ENCODE results near the gene SIAH1.

Gene SIAH1

GRCh38 chr16:48433116-48433849 is 48.1 kb upstream of the SIAH1 start:
- no peaks in the 10 kb centered on the region for H3K79me2 ChIP-seq (ENCODE audit: low read length)
- peaks cover 20% of the 10 kb centered on the region for H3K27me3 ChIP-seq (ENCODE audit: low read depth, low read length)
- H3K4me1 ChIP-seq (ENCODE audit: low read length) = peaks cover 29% of the 10 kb centered on the region
- H3K4me3 ChIP-seq (ENCODE audit: low read length) = no peak overlapping the region
- TF ChIP-seq EZH2phosphoT487 (IDR thresholded peaks at IDR 0.05; ENCODE audit: low read depth) = no peak
- no peak for TF ChIP-seq CTCF (IDR thresholded peaks at IDR 0.05; ENCODE audit: low read depth, low read length)
- no peaks in the 10 kb centered on the region for H3K9me3 ChIP-seq (ENCODE audit: insufficient read depth, low read length)
- no peak overlapping the region for H3K27ac ChIP-seq (ENCODE audit: low read length)
- H3K9ac ChIP-seq (ENCODE audit: low read length) = no peak overlapping the region
- H2AFZ ChIP-seq (ENCODE audit: low read depth, low read length) = no peak overlapping the region
- no peaks in the 10 kb centered on the region for H3K36me3 ChIP-seq (replicated peaks; ENCODE audit: low read depth, low read length)
- no peak overlapping the region for H3K4me2 ChIP-seq (ENCODE audit: low read length)
- no peaks in the 10 kb centered on the region for H4K20me1 ChIP-seq (ENCODE audit: insufficient read depth, low read length)

- Histone ChIP-seq H3K27ac (ENCODE audit: low read length) (no peak overlapping the region), H4K20me1 (ENCODE audit: insufficient read depth, low read length) (no peaks in the 10 kb centered on the region), H3K36me3 (replicated peaks; ENCODE audit: low read depth, low read length) (no peaks in the 10 kb centered on the region), H3K9ac (ENCODE audit: low read length) (no peak overlapping the region), H3K4me3 (ENCODE audit: low read length) (peak overlapping the region; percentile 50), H3K4me1 (ENCODE audit: low read length) (peaks cover 29% of the 10 kb centered on the region), H3K79me2 (ENCODE audit: low read length) (no peaks in the 10 kb centered on the region), H3K27me3 (ENCODE audit: low read depth, low read length) (peaks cover 12% of the 10 kb centered on the region; the same call in 1 of the 2 replicates), H2AFZ (ENCODE audit: low read depth, low read length) (peak overlapping the region; percentile 64; the same call in 1 of the 2 replicates), H3K4me2 (ENCODE audit: low read length) (peak overlapping the region; percentile 75), H3K9me3 (ENCODE audit: insufficient read depth, low read length) (no peaks in the 10 kb centered on the region)
- TF ChIP-seq CTCF (IDR thresholded peaks at IDR 0.05; ENCODE audit: low read depth, low read length) = no peak
- TF ChIP-seq EZH2phosphoT487 (IDR thresholded peaks at IDR 0.05; ENCODE audit: low read depth) = no peak
Measured at GRCh38 chr16:48432136-48432535, 46.9 kb upstream of the SIAH1 start.

GRCh38 chr16:48430890-48431289 is 45.7 kb upstream of the SIAH1 start:
- peaks cover 7% of the 10 kb centered on the region; the same call in 1 of the 2 replicates for H3K27me3 ChIP-seq (ENCODE audit: low read depth, low read length)
- no peaks in the 10 kb centered on the region for H3K36me3 ChIP-seq (replicated peaks; ENCODE audit: low read depth, low read length)
- no peak overlapping the region for H3K4me2 ChIP-seq (ENCODE audit: low read length)
- no peak overlapping the region for H3K4me3 ChIP-seq (ENCODE audit: low read length)
- no peaks in the 10 kb centered on the region for H3K9me3 ChIP-seq (ENCODE audit: insufficient read depth, low read length)
- no peaks in the 10 kb centered on the region for H3K79me2 ChIP-seq (ENCODE audit: low read length)
- H3K9ac ChIP-seq (ENCODE audit: low read length) = no peak overlapping the region
- peaks cover 29% of the 10 kb centered on the region for H3K4me1 ChIP-seq (ENCODE audit: low read length)
- H4K20me1 ChIP-seq (ENCODE audit: insufficient read depth, low read length) = no peaks in the 10 kb centered on the region
- no peak overlapping the region for H2AFZ ChIP-seq (ENCODE audit: low read depth, low read length)
- TF ChIP-seq CTCF (IDR thresholded peaks at IDR 0.05; ENCODE audit: low read depth, low read length) (no peak), EZH2phosphoT487 (IDR thresholded peaks at IDR 0.05; ENCODE audit: low read depth) (no peak)
- H3K27ac ChIP-seq (ENCODE audit: low read length) = no peak overlapping the region

- H3K4me3 ChIP-seq (ENCODE audit: low read length) = no peak overlapping the region
- H3K9me3 ChIP-seq (ENCODE audit: insufficient read depth, low read length) = no peaks in the 10 kb centered on the region
- H3K27ac ChIP-seq (ENCODE audit: low read length) = no peak overlapping the region
- H3K79me2 ChIP-seq (ENCODE audit: low read length) = no peaks in the 10 kb centered on the region
- no peaks in the 10 kb centered on the region for H3K36me3 ChIP-seq (replicated peaks; ENCODE audit: low read depth, low read length)
- H3K9ac ChIP-seq (ENCODE audit: low read length) = no peak overlapping the region
- H3K27me3 ChIP-seq (ENCODE audit: low read depth, low read length) = no peaks in the 10 kb centered on the region
- peaks cover 4% of the 10 kb centered on the region for H3K4me1 ChIP-seq (ENCODE audit: low read length)
- no peak overlapping the region for H2AFZ ChIP-seq (ENCODE audit: low read depth, low read length)
- H4K20me1 ChIP-seq (ENCODE audit: insufficient read depth, low read length) = no peaks in the 10 kb centered on the region
- no peak for TF ChIP-seq CTCF (IDR thresholded peaks at IDR 0.05; ENCODE audit: low read depth, low read length)
- no peak for TF ChIP-seq EZH2phosphoT487 (IDR thresholded peaks at IDR 0.05; ENCODE audit: low read depth)
- H3K4me2 ChIP-seq (ENCODE audit: low read length) = no peak overlapping the region
Measured at GRCh38 chr16:48426244-48427141, 41.3 kb upstream of the SIAH1 start.
